DND-41 (cell line): ENCODE results near the gene PRDM2.

Source experiments
- ATAC-seq: fragments of 200-7000 bp; cut with Tn5 transposase; 3 replicates; pipeline ENCODE4 v1.9.1; 2021; ENCODE audit warnings: low read depth; ENCODE audit not compliant: insufficient read depth
- DNase-seq: peaks from one replicate; pipeline ENCODE4 v3.0.0-alpha.2; 2020
- H2AFZ ChIP-seq: 2 replicates; pipeline ENCODE4 v1.6.0; 2012; ENCODE audit warnings: low read depth, low read length
- H3K27ac ChIP-seq: 2 replicates; pipeline ENCODE4 v1.5.1; 2012; ENCODE audit warnings: low read length, inconsistent platforms
- H3K27me3 ChIP-seq: fragments of 200-600 bp; sonication (generic); 2 replicates; pipeline ENCODE4 v1.6.0; 2012; ENCODE audit warnings: low read length, mild to moderate bottlenecking, inconsistent platforms; ENCODE audit not compliant: insufficient read depth, poor library complexity
- H3K36me3 ChIP-seq: 2 replicates; pipeline ENCODE4 v1.5.1; 2012; ENCODE audit warnings: low read length, inconsistent platforms; ENCODE audit not compliant: insufficient read depth
- H3K4me1 ChIP-seq: 2 replicates; pipeline ENCODE4 v1.5.1; 2012; ENCODE audit warnings: mild to moderate bottlenecking, low read length; ENCODE audit not compliant: insufficient read depth
- H3K4me2 ChIP-seq: 2 replicates; pipeline ENCODE4 v1.6.0; 2012; ENCODE audit warnings: mild to moderate bottlenecking, moderate library complexity, low read length, inconsistent platforms; ENCODE audit not compliant: insufficient read depth
- H3K4me3 ChIP-seq, 2 experiments: fragments of 200-600 bp in 1 of 2; shearing (Covaris generic) in 1 of 2; 2 replicates each; pipeline ENCODE4 v1.5.1; 2012 to 2016; ENCODE audit warnings: inconsistent platforms in 2 of 2, low read length in 2 of 2, mild to moderate bottlenecking in 2 of 2, low read depth in 1 of 2, moderate library complexity in 1 of 2
- H3K79me2 ChIP-seq: 2 replicates; pipeline ENCODE4 v1.6.0; 2012; ENCODE audit warnings: low read length, inconsistent platforms; ENCODE audit not compliant: insufficient read depth
- H3K9ac ChIP-seq: 2 replicates; pipeline ENCODE4 v1.6.0; 2012; ENCODE audit warnings: low read depth, mild to moderate bottlenecking, inconsistent platforms, low read length, moderate library complexity
- H3K9me3 ChIP-seq: 2 replicates; pipeline ENCODE4 v1.5.1; 2012; ENCODE audit warnings: low read length, moderate library complexity, mild to moderate bottlenecking, inconsistent platforms; ENCODE audit not compliant: insufficient read depth, severe bottlenecking
- H4K20me1 ChIP-seq: 2 replicates; pipeline ENCODE4 v1.6.0; 2012; ENCODE audit warnings: low read length; ENCODE audit not compliant: insufficient read depth
- EZH2 ChIP-seq: IDR thresholded peaks from 3 replicates; pipeline ENCODE4 v1.6.1; 2012; ENCODE audit warnings: borderline replicate concordance, low read depth, mild to moderate bottlenecking, moderate library complexity, low read length, inconsistent platforms; ENCODE audit not compliant: severe bottlenecking
- TF ChIP-seq, protein P1 (sequence below): IDR thresholded peaks from 2 replicates; pipeline ENCODE4 v1.5.1; 2012; ENCODE audit warnings: borderline replicate concordance, low read length, moderate library complexity, mild to moderate bottlenecking; ENCODE audit not compliant: poor library complexity, severe bottlenecking; ENCODE audit errors: extremely low read depth

Gene PRDM2

DNA sequence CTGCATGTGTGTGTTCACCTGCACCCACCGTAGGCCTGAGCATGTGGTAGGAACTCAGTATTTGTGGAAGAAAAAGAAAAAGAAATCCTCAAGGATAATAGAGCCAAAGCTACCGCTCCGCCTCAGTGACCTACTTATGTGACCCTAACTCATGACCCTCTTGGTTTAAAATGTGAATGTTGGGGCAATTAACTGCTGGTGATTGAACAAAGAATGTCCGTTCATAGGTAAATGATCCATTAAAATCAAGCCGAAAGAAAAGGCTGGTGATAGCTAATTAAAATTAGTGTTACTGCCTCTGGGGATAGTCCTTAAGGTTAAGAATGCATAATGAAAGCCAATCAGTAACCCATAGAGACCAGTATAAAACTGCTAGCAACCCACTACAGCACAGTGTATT is 98.1 kb downstream of the PRDM2 start:
- Histone ChIP-seq H3K27ac (no peak overlapping the region), H3K4me2 (no peak overlapping the region), H2AFZ (no peak overlapping the region), H3K4me3 (no peak overlapping the region), H3K4me1 (no peaks in the 10 kb centered on the region), H4K20me1 (peaks cover 45% of the 10 kb centered on the region), H3K27me3 (no peaks in the 10 kb centered on the region), H3K9me3 (no peaks in the 10 kb centered on the region), H3K9ac (no peak overlapping the region), H3K79me2 (peaks cover 4% of the 10 kb centered on the region), H3K36me3 (peaks cover 5% of the 10 kb centered on the region; the same call in 1 of the 2 replicates)
- TF ChIP-seq EZH2 = no peak
- TF ChIP-seq, protein P1, sequence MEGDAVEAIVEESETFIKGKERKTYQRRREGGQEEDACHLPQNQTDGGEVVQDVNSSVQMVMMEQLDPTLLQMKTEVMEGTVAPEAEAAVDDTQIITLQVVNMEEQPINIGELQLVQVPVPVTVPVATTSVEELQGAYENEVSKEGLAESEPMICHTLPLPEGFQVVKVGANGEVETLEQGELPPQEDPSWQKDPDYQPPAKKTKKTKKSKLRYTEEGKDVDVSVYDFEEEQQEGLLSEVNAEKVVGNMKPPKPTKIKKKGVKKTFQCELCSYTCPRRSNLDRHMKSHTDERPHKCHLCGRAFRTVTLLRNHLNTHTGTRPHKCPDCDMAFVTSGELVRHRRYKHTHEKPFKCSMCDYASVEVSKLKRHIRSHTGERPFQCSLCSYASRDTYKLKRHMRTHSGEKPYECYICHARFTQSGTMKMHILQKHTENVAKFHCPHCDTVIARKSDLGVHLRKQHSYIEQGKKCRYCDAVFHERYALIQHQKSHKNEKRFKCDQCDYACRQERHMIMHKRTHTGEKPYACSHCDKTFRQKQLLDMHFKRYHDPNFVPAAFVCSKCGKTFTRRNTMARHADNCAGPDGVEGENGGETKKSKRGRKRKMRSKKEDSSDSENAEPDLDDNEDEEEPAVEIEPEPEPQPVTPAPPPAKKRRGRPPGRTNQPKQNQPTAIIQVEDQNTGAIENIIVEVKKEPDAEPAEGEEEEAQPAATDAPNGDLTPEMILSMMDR = no peak
- DNase-seq (no peak), ATAC-seq (no peak)

DNA sequence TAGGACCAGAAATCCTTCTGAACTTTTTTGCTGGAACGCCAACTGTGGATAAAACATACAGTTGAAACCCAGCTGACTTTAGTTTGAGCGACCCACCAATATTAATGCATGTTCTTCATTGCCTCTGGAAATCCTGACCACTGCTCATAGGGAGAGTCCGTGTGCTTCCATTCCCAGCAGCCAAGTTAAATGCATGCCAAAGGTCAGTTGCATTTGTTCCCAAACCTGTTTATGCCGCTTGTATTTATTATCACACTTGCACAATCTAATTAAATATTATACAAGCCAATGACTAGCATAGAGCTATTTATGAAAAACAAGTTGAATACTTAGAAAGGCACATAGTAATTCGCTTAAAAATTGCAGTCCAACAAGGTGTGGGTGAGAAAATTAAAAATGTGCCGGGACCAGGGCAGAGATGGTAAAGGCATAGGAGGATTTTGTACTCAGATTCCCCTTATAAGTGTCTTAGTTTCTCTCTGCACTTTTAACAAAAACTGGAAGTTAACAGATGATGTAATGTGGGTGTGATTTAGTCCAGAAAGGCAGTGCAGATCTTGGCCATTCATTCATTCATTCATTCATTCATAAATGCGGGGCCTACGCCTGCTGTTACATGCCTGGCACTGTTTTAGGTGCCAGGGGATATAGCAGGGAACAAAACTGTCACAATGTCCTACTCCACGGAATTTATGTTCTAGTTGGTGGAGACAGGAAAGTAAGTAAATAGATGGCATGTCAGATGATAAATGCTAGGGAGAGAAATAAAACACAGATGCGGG is 99.7 kb downstream of the PRDM2 start:
- ATAC-seq = no peak
- Histone ChIP-seq H3K4me1 (no peaks in the 10 kb centered on the region), H3K27ac (no peak overlapping the region), H3K27me3 (no peaks in the 10 kb centered on the region), H2AFZ (no peak overlapping the region), H3K9me3 (no peaks in the 10 kb centered on the region), H4K20me1 (peaks cover 51% of the 10 kb centered on the region), H3K9ac (no peak overlapping the region), H3K79me2 (peaks cover 4% of the 10 kb centered on the region), H3K36me3 (0 out of 2 replicates have a peak, but pooled peaks cover 3% of the 10 kb centered on the region), H3K4me2 (no peak overlapping the region), H3K4me3 (no peak overlapping the region)
- no peak for DNase-seq
- TF ChIP-seq EZH2 = no peak
- TF ChIP-seq, protein P1 = no peak

DNA sequence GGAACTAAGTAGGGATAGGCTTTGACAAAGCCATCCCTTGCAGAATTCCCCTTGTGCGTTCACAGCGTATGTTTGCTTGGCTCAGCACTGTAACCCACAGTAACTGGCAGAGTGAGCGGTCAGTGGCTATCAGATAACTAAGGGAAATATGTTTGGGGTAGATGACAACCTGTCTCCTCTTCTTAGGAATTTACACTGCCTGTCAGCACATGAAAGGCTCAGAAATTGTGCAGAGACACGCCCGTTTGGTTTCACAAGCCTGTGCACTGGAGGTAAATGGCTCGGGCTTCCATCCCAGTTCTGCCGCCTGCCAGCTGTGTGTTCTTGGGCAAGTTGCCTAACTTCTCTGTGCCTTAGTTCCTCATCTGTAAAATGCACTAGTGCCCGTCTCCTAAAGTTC is 101.2 kb downstream of the PRDM2 start:
- H3K27me3 ChIP-seq = no peaks in the 10 kb centered on the region
- no peak overlapping the region for H3K4me2 ChIP-seq
- no peak overlapping the region for H3K27ac ChIP-seq
- H3K9ac ChIP-seq = no peak overlapping the region
- no peak overlapping the region for H3K4me3 ChIP-seq
- TF ChIP-seq, protein P1 = no peak
- no peak for TF ChIP-seq EZH2
- H3K79me2 ChIP-seq = no peaks in the 10 kb centered on the region
- ATAC-seq = no peak
- DNase-seq = no peak
- H3K4me1 ChIP-seq = no peaks in the 10 kb centered on the region
- H3K36me3 ChIP-seq = no peaks in the 10 kb centered on the region
- no peaks in the 10 kb centered on the region for H3K9me3 ChIP-seq
- H4K20me1 ChIP-seq = peaks cover 54% of the 10 kb centered on the region
- no peak overlapping the region for H2AFZ ChIP-seq
